ENCODE data around the gene PYGB. TPM values are rescaled to one million over a fixed set of nuclear protein-coding genes. Genes with fewer than 3 reads are reported as not detected.
A peak's percentile ranks its signal among the peaks of the same experiment; 100 is the strongest.

Gene PYGB
- total RNA-seq, 2 experiments from 2014 or later: 26.3 to 27.5 TPM

DNA sequence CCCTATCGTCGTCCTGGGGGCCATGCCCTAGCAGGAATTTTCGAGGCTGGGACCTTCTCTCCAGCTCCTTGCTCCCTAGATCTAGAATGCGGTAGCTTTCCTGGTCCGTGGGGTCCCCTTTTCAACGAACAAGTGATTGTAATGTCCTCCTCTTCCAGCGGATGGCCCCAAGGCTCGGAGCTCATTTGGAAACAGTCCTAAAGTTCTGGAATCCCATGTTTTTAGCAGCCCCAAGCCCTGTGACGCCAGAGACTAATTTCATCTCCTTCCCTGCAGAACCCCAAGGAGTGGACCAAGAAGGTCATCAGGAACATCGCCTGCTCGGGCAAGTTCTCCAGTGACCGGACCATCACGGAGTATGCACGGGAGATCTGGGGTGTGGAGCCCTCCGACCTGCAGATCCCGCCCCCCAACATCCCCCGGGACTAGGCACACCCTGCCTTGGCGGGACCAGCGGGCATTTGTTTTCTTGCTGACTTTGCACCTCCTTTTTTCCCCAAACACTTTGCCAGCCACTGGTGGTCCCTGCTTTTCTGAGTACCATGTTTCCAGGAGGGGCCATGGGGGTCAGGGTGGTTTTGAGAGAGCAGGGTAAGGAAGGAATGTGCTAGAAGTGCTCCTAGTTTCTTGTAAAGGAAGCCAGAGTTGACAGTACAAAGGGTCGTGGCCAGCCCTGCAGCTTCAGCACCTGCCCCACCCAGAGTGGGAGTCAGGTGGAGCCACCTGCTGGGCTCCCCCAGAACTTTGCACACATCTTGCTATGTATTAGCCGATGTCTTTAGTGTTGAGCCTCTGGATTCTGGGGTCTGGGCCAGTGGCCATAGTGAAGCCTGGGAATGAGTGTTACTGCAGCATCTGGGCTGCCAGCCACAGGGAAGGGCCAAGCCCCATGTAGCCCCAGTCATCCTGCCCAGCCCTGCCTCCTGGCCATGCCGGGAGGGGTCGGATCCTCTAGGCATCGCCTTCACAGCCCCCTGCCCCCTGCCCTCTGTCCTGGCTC is 48.5 kb downstream of the PYGB start:
- Mint-ChIP-seq H3K4me1 (ENCODE audit: low read depth) (no peaks in the 10 kb centered on the region), H3K27me3 (no peaks in the 10 kb centered on the region), H3K4me3 (no peak overlapping the region), H3K36me3 (ENCODE audit: low read depth) (peaks cover 18% of the 10 kb centered on the region), H3K9me3 (no peaks in the 10 kb centered on the region), H3K27ac (peak overlapping the region; percentile 42)
- ATAC-seq (ENCODE audit: poor library complexity) (peak; percentile 43), DNase-seq (peak in 8 of 14 experiments; percentile 8 to 44 (median 23))
- H3K27ac ChIP-seq (ENCODE audit: low read depth in 1 of 2, low read length in 2 of 2): no peak overlapping the region
- no peaks in the 10 kb centered on the region for H3K27me3 ChIP-seq (ENCODE audit: control insufficient read depth in 1 of 2, insufficient read depth in 2 of 2, low read length in 2 of 2)
- TF ChIP-seq, protein P1, sequence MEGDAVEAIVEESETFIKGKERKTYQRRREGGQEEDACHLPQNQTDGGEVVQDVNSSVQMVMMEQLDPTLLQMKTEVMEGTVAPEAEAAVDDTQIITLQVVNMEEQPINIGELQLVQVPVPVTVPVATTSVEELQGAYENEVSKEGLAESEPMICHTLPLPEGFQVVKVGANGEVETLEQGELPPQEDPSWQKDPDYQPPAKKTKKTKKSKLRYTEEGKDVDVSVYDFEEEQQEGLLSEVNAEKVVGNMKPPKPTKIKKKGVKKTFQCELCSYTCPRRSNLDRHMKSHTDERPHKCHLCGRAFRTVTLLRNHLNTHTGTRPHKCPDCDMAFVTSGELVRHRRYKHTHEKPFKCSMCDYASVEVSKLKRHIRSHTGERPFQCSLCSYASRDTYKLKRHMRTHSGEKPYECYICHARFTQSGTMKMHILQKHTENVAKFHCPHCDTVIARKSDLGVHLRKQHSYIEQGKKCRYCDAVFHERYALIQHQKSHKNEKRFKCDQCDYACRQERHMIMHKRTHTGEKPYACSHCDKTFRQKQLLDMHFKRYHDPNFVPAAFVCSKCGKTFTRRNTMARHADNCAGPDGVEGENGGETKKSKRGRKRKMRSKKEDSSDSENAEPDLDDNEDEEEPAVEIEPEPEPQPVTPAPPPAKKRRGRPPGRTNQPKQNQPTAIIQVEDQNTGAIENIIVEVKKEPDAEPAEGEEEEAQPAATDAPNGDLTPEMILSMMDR (IDR thresholded peaks at IDR 0.05): peak; percentile 27
- no peak overlapping the region for H3K4me3 ChIP-seq (ENCODE audit: low read length)
- H3K36me3 ChIP-seq (ENCODE audit: insufficient read depth, low read length): peaks cover 34% of the 10 kb centered on the region
- POLR2A ChIA-PET: no interaction called here
- CTCF ChIA-PET: interaction anchor here (1.2 kb wide), 1 partner anchor 103 kb away, joined by 3 read pairs; no protein-coding TSS in a partner anchor
- H3K4me1 ChIP-seq (ENCODE audit: insufficient read depth, low read length): peaks cover 5% of the 10 kb centered on the region
- intact Hi-C loops (cut with DNase I, micrococcal nuclease): loop anchor here in 1 of 2 experiments (10.0 kb wide), 2 partner anchors 102 to 302 kb away; partner anchors contain the start of genes APMAP and ENTPD6
- no peaks in the 10 kb centered on the region for H3K9me3 ChIP-seq (ENCODE audit: control insufficient read depth in 1 of 2, insufficient read depth in 1 of 2, low read length in 2 of 2)

DNA sequence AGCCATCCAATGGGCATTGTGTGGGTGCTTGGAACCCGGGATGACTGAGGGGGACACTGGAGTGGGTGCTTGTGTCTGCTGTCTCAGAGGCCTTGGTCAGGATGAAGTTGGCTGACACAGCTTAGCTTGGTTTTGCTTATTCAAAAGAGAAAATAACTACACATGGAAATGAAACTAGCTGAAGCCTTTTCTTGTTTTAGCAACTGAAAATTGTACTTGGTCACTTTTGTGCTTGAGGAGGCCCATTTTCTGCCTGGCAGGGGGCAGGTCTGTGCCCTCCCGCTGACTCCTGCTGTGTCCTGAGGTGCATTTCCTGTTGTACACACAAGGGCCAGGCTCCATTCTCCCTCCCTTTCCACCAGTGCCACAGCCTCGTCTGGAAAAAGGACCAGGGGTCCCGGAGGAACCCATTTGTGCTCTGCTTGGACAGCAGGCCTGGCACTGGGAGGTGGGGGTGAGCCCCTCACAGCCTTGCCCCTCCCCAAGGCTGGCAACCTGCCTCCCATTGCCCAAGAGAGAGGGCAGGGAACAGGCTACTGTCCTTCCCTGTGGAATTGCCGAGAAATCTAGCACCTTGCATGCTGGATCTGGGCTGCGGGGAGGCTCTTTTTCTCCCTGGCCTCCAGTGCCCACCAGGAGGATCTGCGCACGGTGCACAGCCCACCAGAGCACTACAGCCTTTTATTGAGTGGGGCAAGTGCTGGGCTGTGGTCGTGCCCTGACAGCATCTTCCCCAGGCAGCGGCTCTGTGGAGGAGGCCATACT is 49.4 kb downstream of the PYGB start:
- CTCF ChIA-PET: no interaction called here
- Histone ChIP-seq H3K27me3 (ENCODE audit: control insufficient read depth in 1 of 2, insufficient read depth in 2 of 2, low read length in 2 of 2) (no peaks in the 10 kb centered on the region), H3K4me3 (ENCODE audit: low read length) (no peak overlapping the region), H3K9me3 (ENCODE audit: control insufficient read depth in 1 of 2, insufficient read depth in 1 of 2, low read length in 2 of 2) (no peaks in the 10 kb centered on the region), H3K36me3 (ENCODE audit: insufficient read depth, low read length) (peaks cover 25% of the 10 kb centered on the region), H3K27ac (ENCODE audit: low read depth in 1 of 2, low read length in 2 of 2) (no peak overlapping the region), H3K4me1 (ENCODE audit: insufficient read depth, low read length) (peaks cover 5% of the 10 kb centered on the region)
- ATAC-seq (ENCODE audit: poor library complexity) (no peak), DNase-seq (no peak)
- TF ChIP-seq, protein P1 (IDR thresholded peaks at IDR 0.05): no peak
- intact Hi-C loops (cut with DNase I, micrococcal nuclease): loop anchor here in 1 of 2 experiments (10.0 kb wide), 2 partner anchors 103 to 303 kb away; partner anchors contain the start of genes APMAP and ENTPD6
- Mint-ChIP-seq H3K9me3 (no peaks in the 10 kb centered on the region), H3K4me3 (no peak overlapping the region), H3K4me1 (ENCODE audit: low read depth) (no peaks in the 10 kb centered on the region), H3K36me3 (ENCODE audit: low read depth) (peaks cover 14% of the 10 kb centered on the region), H3K27me3 (no peaks in the 10 kb centered on the region), H3K27ac (peak overlapping the region; percentile 24)
- POLR2A ChIA-PET: no interaction called here

DNA sequence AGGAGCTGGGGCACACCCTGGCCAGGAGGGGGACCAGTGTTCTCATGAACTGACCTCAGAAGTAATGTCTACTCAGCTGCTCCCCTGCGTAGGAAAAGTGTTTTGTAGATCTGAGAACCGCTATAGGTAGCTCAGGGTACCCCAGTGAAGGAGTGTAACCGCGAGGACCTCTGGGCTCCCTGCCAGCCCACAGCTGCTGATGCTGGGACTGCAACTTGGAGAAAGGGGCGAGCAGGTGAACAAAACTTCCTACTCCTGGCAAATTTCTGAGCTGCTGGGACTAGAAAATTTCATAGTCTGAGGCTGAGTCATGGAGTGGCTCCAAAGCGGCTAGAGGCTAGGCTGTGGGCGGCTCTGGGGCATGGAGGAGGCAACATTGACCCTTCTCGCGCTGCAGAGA is 51.9 kb downstream of the PYGB start:
- Mint-ChIP-seq H3K4me1 (ENCODE audit: low read depth) (no peaks in the 10 kb centered on the region), H3K27ac (peak overlapping the region; percentile 49), H3K36me3 (ENCODE audit: low read depth) (peaks cover 18% of the 10 kb centered on the region), H3K9me3 (no peaks in the 10 kb centered on the region), H3K4me3 (no peak overlapping the region), H3K27me3 (no peaks in the 10 kb centered on the region)
- Histone ChIP-seq H3K36me3 (ENCODE audit: insufficient read depth, low read length) (peaks cover 21% of the 10 kb centered on the region), H3K27ac (ENCODE audit: low read depth in 1 of 2, low read length in 2 of 2) (no peak overlapping the region), H3K9me3 (ENCODE audit: control insufficient read depth in 1 of 2, insufficient read depth in 1 of 2, low read length in 2 of 2) (no peaks in the 10 kb centered on the region), H3K4me3 (ENCODE audit: low read length) (no peak overlapping the region), H3K4me1 (ENCODE audit: insufficient read depth, low read length) (no peaks in the 10 kb centered on the region), H3K27me3 (ENCODE audit: control insufficient read depth in 1 of 2, insufficient read depth in 2 of 2, low read length in 2 of 2) (no peaks in the 10 kb centered on the region)
- ChIA-PET POLR2A (interaction anchor here (1.2 kb wide), 1 partner anchor 105 kb away, joined by 3 read pairs; no protein-coding TSS in a partner anchor), CTCF (no interaction called here)
- intact Hi-C loops (cut with DNase I, micrococcal nuclease): loop anchor here in 1 of 2 experiments (10.0 kb wide), 2 partner anchors 105 to 305 kb away; partner anchors contain the start of genes APMAP and ENTPD6
- DNase-seq: no peak
- no peak for ATAC-seq (ENCODE audit: poor library complexity)
- TF ChIP-seq, protein P1 (IDR thresholded peaks at IDR 0.05): no peak
